HUES6 (cell line): ENCODE data around the gene NEGR1.
A peak's percentile ranks its signal among the peaks of the same experiment; 100 is the strongest.

Experiments used
- H3K27ac ChIP-seq: 2 replicates; pipeline ENCODE4 v1.7.0; 2013; ENCODE audit warnings: low read depth, mild to moderate bottlenecking, low read length, inconsistent platforms
- H3K27me3 ChIP-seq: 2 replicates; pipeline ENCODE4 v1.6.1; 2013; ENCODE audit warnings: low read length; ENCODE audit not compliant: control insufficient read depth, insufficient read depth
- H3K36me3 ChIP-seq: 2 replicates; pipeline ENCODE4 v1.6.1; 2013; ENCODE audit warnings: low read length; ENCODE audit not compliant: control insufficient read depth, insufficient read depth
- H3K4me1 ChIP-seq: 2 replicates; pipeline ENCODE4 v1.6.1; 2013; ENCODE audit warnings: low read length; ENCODE audit not compliant: control insufficient read depth, insufficient read depth
- H3K4me3 ChIP-seq: 2 replicates; pipeline ENCODE4 v1.5.1; 2013; ENCODE audit warnings: low read depth, low read length
- H3K9ac ChIP-seq: one replicate; pipeline ENCODE4 v1.6.1; 2013; ENCODE audit warnings: mild to moderate bottlenecking, low read length
- H3K9me3 ChIP-seq: 2 replicates; pipeline ENCODE4 v1.6.1; 2013; ENCODE audit warnings: low read depth, low read length; ENCODE audit not compliant: control insufficient read depth, insufficient read depth

NEGR1 gene

DNA sequence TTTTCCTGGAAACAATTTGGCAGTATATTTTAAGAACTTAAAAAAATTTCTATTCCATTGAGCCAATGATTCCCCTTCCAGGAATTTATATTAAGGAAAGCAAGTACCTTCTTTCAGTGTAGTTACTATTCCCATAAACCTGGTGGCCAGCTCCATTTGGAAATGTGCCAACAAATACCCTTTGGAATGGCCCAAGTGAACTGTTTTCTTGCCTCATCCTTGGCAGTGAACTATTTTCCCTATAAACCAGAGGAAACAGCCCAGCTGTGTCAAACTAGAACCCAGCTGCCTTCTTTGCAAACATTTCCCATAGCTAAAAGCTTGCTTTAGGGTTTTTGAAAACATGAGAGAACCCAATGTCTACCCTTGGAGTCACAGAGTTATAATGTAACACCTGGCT is 496.9 kb downstream of the NEGR1 start:
- Histone ChIP-seq H3K36me3 (no peaks in the 10 kb centered on the region), H3K4me3 (no peak overlapping the region), H3K27ac (no peak overlapping the region), H3K9me3 (no peaks in the 10 kb centered on the region), H3K27me3 (no peaks in the 10 kb centered on the region), H3K9ac (no peak overlapping the region), H3K4me1 (no peaks in the 10 kb centered on the region)

DNA sequence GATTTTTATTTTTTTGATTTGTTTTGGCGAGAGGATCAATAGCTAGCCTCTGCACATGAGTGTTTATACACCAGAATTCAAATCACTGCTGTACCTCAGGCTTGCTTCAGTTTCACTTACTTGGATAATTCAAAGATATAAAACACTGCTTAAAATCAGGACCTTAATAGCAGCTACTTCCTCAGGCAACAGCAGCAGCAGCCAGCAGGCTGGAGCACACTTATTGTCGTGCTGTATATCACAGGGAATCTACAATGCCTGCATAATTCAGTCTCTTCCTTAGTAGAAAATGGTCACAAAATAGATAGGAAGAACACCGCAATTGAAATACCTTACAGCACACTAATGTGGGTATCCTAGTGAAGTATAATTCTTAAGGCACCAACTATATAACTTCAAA is 497.3 kb downstream of the NEGR1 start:
- H3K36me3 ChIP-seq: no peaks in the 10 kb centered on the region
- H3K4me3 ChIP-seq: no peak overlapping the region
- no peak overlapping the region for H3K9ac ChIP-seq
- H3K9me3 ChIP-seq: no peaks in the 10 kb centered on the region
- H3K4me1 ChIP-seq: no peaks in the 10 kb centered on the region
- no peaks in the 10 kb centered on the region for H3K27me3 ChIP-seq
- H3K27ac ChIP-seq: no peak overlapping the region

- H3K9ac ChIP-seq: no peak overlapping the region
- no peak overlapping the region for H3K27ac ChIP-seq
- H3K27me3 ChIP-seq: no peaks in the 10 kb centered on the region
- H3K4me1 ChIP-seq: no peaks in the 10 kb centered on the region
- no peaks in the 10 kb centered on the region for H3K9me3 ChIP-seq
- H3K36me3 ChIP-seq: no peaks in the 10 kb centered on the region
- no peak overlapping the region for H3K4me3 ChIP-seq
These were observed 498.1 kb downstream of the NEGR1 start for GRCh38 chr1:71784241-71784640.

GRCh38 chr1:71783071-71783470 is 499.3 kb downstream of the NEGR1 start:
- Histone ChIP-seq H3K36me3 (no peaks in the 10 kb centered on the region), H3K4me3 (no peak overlapping the region), H3K4me1 (no peaks in the 10 kb centered on the region; the same call in 1 of the 2 replicates), H3K27ac (no peak overlapping the region), H3K27me3 (no peaks in the 10 kb centered on the region), H3K9me3 (no peaks in the 10 kb centered on the region), H3K9ac (no peak overlapping the region)

- Histone ChIP-seq H3K27me3 (no peaks in the 10 kb centered on the region), H3K4me3 (no peak overlapping the region), H3K36me3 (no peaks in the 10 kb centered on the region), H3K9me3 (no peaks in the 10 kb centered on the region), H3K27ac (no peak overlapping the region), H3K9ac (no peak overlapping the region), H3K4me1 (no peaks in the 10 kb centered on the region; the same call in 1 of the 2 replicates)
These were observed 500.9 kb downstream of the NEGR1 start for GRCh38 chr1:71781450-71781849.

GRCh38 chr1:71780681-71781080 is 501.7 kb downstream of the NEGR1 start:
- Histone ChIP-seq H3K27ac (no peak overlapping the region), H3K9ac (no peak overlapping the region), H3K9me3 (no peaks in the 10 kb centered on the region), H3K4me1 (no peaks in the 10 kb centered on the region; the same call in 1 of the 2 replicates), H3K36me3 (no peaks in the 10 kb centered on the region), H3K4me3 (no peak overlapping the region), H3K27me3 (no peaks in the 10 kb centered on the region)

DNA sequence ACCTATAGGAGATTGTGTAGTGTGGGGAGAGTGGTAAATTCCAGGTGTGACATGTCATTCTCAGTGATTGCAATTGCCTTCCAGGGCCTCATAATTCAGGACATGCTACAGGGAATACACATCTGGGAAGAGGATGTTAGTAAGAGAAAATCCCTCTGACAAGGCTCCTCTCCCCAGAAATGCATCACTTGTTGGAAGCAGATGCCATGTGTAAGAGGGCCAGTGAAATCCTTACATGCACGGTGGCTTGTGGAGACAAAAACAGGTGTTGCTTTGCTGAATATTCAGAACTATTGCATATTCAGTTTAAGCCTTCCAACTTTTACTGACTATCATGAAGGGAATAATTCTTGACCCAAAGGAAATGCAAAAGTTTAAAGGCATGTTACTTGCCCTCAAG is 503.4 kb downstream of the NEGR1 start:
- H3K9ac ChIP-seq: no peak overlapping the region
- H3K27me3 ChIP-seq: no peaks in the 10 kb centered on the region
- H3K9me3 ChIP-seq: no peaks in the 10 kb centered on the region

GRCh38 chr1:71777094-71777493 is 505.2 kb downstream of the NEGR1 start:
- no peaks in the 10 kb centered on the region for H3K9me3 ChIP-seq
- H3K27me3 ChIP-seq: no peaks in the 10 kb centered on the region
- no peaks in the 10 kb centered on the region for H3K36me3 ChIP-seq
- no peak overlapping the region for H3K27ac ChIP-seq
- no peak overlapping the region for H3K4me3 ChIP-seq
- H3K9ac ChIP-seq: no peak overlapping the region
- H3K4me1 ChIP-seq: no peaks in the 10 kb centered on the region; the same call in 1 of the 2 replicates

More for the DNA sequence above, 503.4 kb downstream of the NEGR1 start:
- Histone ChIP-seq H3K4me3 (no peak overlapping the region), H3K4me1 (no peaks in the 10 kb centered on the region; the same call in 1 of the 2 replicates), H3K36me3 (no peaks in the 10 kb centered on the region), H3K27ac (peak overlapping the region; percentile 33; the same call in 1 of the 2 replicates)

- H3K27me3 ChIP-seq: no peaks in the 10 kb centered on the region
- no peak overlapping the region for H3K4me3 ChIP-seq
- H3K9me3 ChIP-seq: no peaks in the 10 kb centered on the region
- H3K36me3 ChIP-seq: no peaks in the 10 kb centered on the region
- H3K4me1 ChIP-seq: no peaks in the 10 kb centered on the region; the same call in 1 of the 2 replicates
- H3K27ac ChIP-seq: no peak overlapping the region
- no peak overlapping the region for H3K9ac ChIP-seq
These were observed 507.6 kb downstream of the NEGR1 start for GRCh38 chr1:71774705-71775104.

GRCh38 chr1:71770121-71770520 is 512.2 kb downstream of the NEGR1 start:
- no peak overlapping the region for H3K9ac ChIP-seq
- no peaks in the 10 kb centered on the region for H3K4me1 ChIP-seq
- H3K9me3 ChIP-seq: no peaks in the 10 kb centered on the region
- H3K36me3 ChIP-seq: no peaks in the 10 kb centered on the region
- H3K27ac ChIP-seq: no peak overlapping the region
- H3K4me3 ChIP-seq: no peak overlapping the region
- H3K27me3 ChIP-seq: no peaks in the 10 kb centered on the region

GRCh38 chr1:71766748-71767147 is 515.6 kb downstream of the NEGR1 start:
- Histone ChIP-seq H3K36me3 (no peaks in the 10 kb centered on the region), H3K4me3 (no peak overlapping the region), H3K4me1 (no peaks in the 10 kb centered on the region), H3K27ac (no peak overlapping the region), H3K9ac (no peak overlapping the region), H3K27me3 (no peaks in the 10 kb centered on the region), H3K9me3 (no peaks in the 10 kb centered on the region)
